22Rv1 (cell line): ENCODE measurements around the gene SFPQ.

Experiments
- H3K27ac ChIP-seq: fragments of 450-650 bp; 2 replicates; pipeline ENCODE4 v1.5.1; 2017
- CTCF ChIP-seq: fragments of 450-650 bp; IDR thresholded peaks from 2 replicates; pipeline ENCODE4 v1.5.1; 2017; ENCODE audit warnings: mild to moderate bottlenecking
- ZFX ChIP-seq: fragments of 450-650 bp; IDR thresholded peaks from 2 replicates; pipeline ENCODE4 v1.6.1; 2017; ENCODE audit warnings: antibody characterized with exemption, borderline replicate concordance

SFPQ gene

GRCh38 chr1:35178295-35178695 lies 14.7 kb downstream of the SFPQ start:
- no peak overlapping the region for H3K27ac ChIP-seq
- TF ChIP-seq ZFX (no peak), CTCF (no peak)

GRCh38 chr1:35177237-35177786 lies 15.6 kb downstream of the SFPQ start:
- no peak overlapping the region for H3K27ac ChIP-seq
- TF ChIP-seq ZFX = no peak
- no peak for TF ChIP-seq CTCF

- TF ChIP-seq ZFX (no peak), CTCF (no peak)
- H3K27ac ChIP-seq = peak overlapping the region; percentile 42; the same call in 1 of the 2 replicates
Observed at GRCh38 chr1:35175602-35176001, 17.3 kb downstream of the SFPQ start.

GRCh38 chr1:35175098-35175576 lies 17.8 kb downstream of the SFPQ start:
- TF ChIP-seq ZFX (no peak), CTCF (no peak)
- peak overlapping the region; percentile 42 for H3K27ac ChIP-seq

- TF ChIP-seq ZFX = no peak
- no peak for TF ChIP-seq CTCF
- peak overlapping the region; percentile 42 for H3K27ac ChIP-seq
Observed at GRCh38 chr1:35173909-35174540, 18.9 kb downstream of the SFPQ start.

- H3K27ac ChIP-seq = peak overlapping the region; percentile 42
- no peak for TF ChIP-seq ZFX
- TF ChIP-seq CTCF = no peak
Observed at GRCh38 chr1:35173491-35173890, 19.5 kb downstream of the SFPQ start.

- no peak for TF ChIP-seq ZFX
- no peak overlapping the region for H3K27ac ChIP-seq
Observed at GRCh38 chr1:35172022-35172421, 20.9 kb downstream of the SFPQ start.
